Uterus (tissue), 4 donors: Measurements from ENCODE around the gene NEGR1. TPM values are rescaled to one million over a fixed set of nuclear protein-coding genes. Genes with fewer than 3 reads are reported as not detected.

Source experiments
- DNase-seq, 2 donors: peaks; one replicate each; pipeline ENCODE4 v3.0.0-alpha.2; 2019 to 2020
- H3K27ac ChIP-seq, 2 donors: fragments of 200-600 bp; sonication (generic); 1 replicate in 1 of 2; 2 replicates in 1 of 2; pipeline ENCODE4 v1.5.1; 2016 to 2018
- H3K27me3 ChIP-seq, 2 donors: fragments of 200-600 bp; sonication (generic); one replicate each; pipeline ENCODE4 v1.5.1; 2018 to 2019; ENCODE audit warnings: control low read depth in 1 of 2
- H3K36me3 ChIP-seq, 2 donors: fragments of 200-600 bp; sonication (generic); one replicate each; pipeline ENCODE4 v1.5.1; 2019; ENCODE audit warnings: control low read depth in 1 of 2
- H3K4me1 ChIP-seq, 2 donors: fragments of 200-600 bp; sonication (generic); one replicate each; pipeline ENCODE4 v1.5.1; 2018 to 2019; ENCODE audit warnings: control low read depth in 1 of 2
- H3K4me3 ChIP-seq, 2 donors: fragments of 200-600 bp; sonication (generic); 1 replicate in 1 of 2; 2 replicates in 1 of 2; pipeline ENCODE4 v1.5.1; 2018 to 2019; ENCODE audit warnings: mild to moderate bottlenecking in 1 of 2
- H3K9me3 ChIP-seq, 2 donors: fragments of 200-600 bp; sonication (generic); one replicate each; pipeline ENCODE4 v1.5.1; 2019; ENCODE audit warnings: control low read depth in 1 of 2
- POLR2A ChIP-seq, 2 donors: fragments of 450-650 bp; IDR thresholded peaks; one replicate each; pipeline ENCODE4 v1.6.1; 2016; ENCODE audit warnings: antibody characterized with exemption in 2 of 2, mild to moderate bottlenecking in 1 of 2, moderate library complexity in 1 of 2
- intact Hi-C: fragments of 100-400 bp; cut with DNase I; formaldehyde crosslinking; loops from one replicate; pipeline ENCODE4 v1.15.1; 2023; ENCODE audit warnings: low total_unique reads
- total RNA-seq, 4 donors: library from RNA; depleted of rRNA in 3 of 4; stranded (reverse); fragments of >200 nt in 3 of 4; gene quantifications; one replicate each; pipeline versions ENCODE4 v1.1.0 to v1.2.4, GENCODE V29; 2014 to 2023
- TF ChIP-seq, protein P1 (sequence below), 4 experiments: fragments of 200-600 bp in 2 of 4; fragments of 450-650 bp in 2 of 4; sonication (generic) in 2 of 4; IDR thresholded peaks; one replicate each; pipeline ENCODE4 v1.5.1; 2016 to 2019; ENCODE audit warnings: antibody characterized with exemption in 4 of 4, mild to moderate bottlenecking in 2 of 4, moderate library complexity in 1 of 4
- donor health status: DM: yes; HTN: yes; CAD: no.

NEGR1 gene
- total RNA-seq, 4 donors from 2014 or later = 6.7 to 42.9 (median 33.3) TPM

GRCh38 chr1:71424536-71424935, 857.8 kb downstream of the NEGR1 start:
- intact Hi-C loops = no loop called here
- H3K27ac ChIP-seq = no peak overlapping the region
- TF ChIP-seq, protein P1, sequence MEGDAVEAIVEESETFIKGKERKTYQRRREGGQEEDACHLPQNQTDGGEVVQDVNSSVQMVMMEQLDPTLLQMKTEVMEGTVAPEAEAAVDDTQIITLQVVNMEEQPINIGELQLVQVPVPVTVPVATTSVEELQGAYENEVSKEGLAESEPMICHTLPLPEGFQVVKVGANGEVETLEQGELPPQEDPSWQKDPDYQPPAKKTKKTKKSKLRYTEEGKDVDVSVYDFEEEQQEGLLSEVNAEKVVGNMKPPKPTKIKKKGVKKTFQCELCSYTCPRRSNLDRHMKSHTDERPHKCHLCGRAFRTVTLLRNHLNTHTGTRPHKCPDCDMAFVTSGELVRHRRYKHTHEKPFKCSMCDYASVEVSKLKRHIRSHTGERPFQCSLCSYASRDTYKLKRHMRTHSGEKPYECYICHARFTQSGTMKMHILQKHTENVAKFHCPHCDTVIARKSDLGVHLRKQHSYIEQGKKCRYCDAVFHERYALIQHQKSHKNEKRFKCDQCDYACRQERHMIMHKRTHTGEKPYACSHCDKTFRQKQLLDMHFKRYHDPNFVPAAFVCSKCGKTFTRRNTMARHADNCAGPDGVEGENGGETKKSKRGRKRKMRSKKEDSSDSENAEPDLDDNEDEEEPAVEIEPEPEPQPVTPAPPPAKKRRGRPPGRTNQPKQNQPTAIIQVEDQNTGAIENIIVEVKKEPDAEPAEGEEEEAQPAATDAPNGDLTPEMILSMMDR (IDR thresholded peaks at IDR 0.05) = no peak
- no peak for TF ChIP-seq POLR2A (IDR thresholded peaks at IDR 0.05)

GRCh38 chr1:71422221-71422620, 860.1 kb downstream of the NEGR1 start:
- no peaks in the 10 kb centered on the region for H3K36me3 ChIP-seq
- H3K27me3 ChIP-seq = no peaks in the 10 kb centered on the region
- DNase-seq = no peak
- TF ChIP-seq, protein P1 (IDR thresholded peaks at IDR 0.05) = no peak
- TF ChIP-seq POLR2A (IDR thresholded peaks at IDR 0.05) = no peak
- H3K9me3 ChIP-seq = no peaks in the 10 kb centered on the region
- no peak overlapping the region for H3K27ac ChIP-seq
- H3K4me3 ChIP-seq = no peak overlapping the region
- no peaks in the 10 kb centered on the region for H3K4me1 ChIP-seq
- intact Hi-C loops = no loop called here

More at GRCh38 chr1:71424536-71424935, 857.8 kb downstream of the NEGR1 start:
- Histone ChIP-seq H3K27me3 (no peaks in the 10 kb centered on the region), H3K4me3 (no peak overlapping the region), H3K4me1 (no peaks in the 10 kb centered on the region), H3K36me3 (no peaks in the 10 kb centered on the region), H3K9me3 (no peaks in the 10 kb centered on the region)
- no peak for DNase-seq

- Histone ChIP-seq H3K9me3 (no peaks in the 10 kb centered on the region), H3K4me1 (no peaks in the 10 kb centered on the region), H3K27me3 (no peaks in the 10 kb centered on the region), H3K27ac (no peak overlapping the region), H3K4me3 (no peak overlapping the region), H3K36me3 (no peaks in the 10 kb centered on the region)
- TF ChIP-seq, protein P1 (IDR thresholded peaks at IDR 0.05) = no peak
- TF ChIP-seq POLR2A (IDR thresholded peaks at IDR 0.05) = no peak
- DNase-seq = no peak
- intact Hi-C loops = no loop called here
Observed at GRCh38 chr1:71417421-71417820, 864.9 kb downstream of the NEGR1 start.

- Histone ChIP-seq H3K9me3 (no peaks in the 10 kb centered on the region), H3K27me3 (no peaks in the 10 kb centered on the region), H3K27ac (no peak overlapping the region), H3K36me3 (no peaks in the 10 kb centered on the region), H3K4me3 (no peak overlapping the region), H3K4me1 (no peaks in the 10 kb centered on the region)
- intact Hi-C loops = no loop called here
- TF ChIP-seq, protein P1 (IDR thresholded peaks at IDR 0.05) = no peak
- no peak for TF ChIP-seq POLR2A (IDR thresholded peaks at IDR 0.05)
- no peak for DNase-seq
Observed at GRCh38 chr1:71414179-71414578, 868.2 kb downstream of the NEGR1 start.

DNA sequence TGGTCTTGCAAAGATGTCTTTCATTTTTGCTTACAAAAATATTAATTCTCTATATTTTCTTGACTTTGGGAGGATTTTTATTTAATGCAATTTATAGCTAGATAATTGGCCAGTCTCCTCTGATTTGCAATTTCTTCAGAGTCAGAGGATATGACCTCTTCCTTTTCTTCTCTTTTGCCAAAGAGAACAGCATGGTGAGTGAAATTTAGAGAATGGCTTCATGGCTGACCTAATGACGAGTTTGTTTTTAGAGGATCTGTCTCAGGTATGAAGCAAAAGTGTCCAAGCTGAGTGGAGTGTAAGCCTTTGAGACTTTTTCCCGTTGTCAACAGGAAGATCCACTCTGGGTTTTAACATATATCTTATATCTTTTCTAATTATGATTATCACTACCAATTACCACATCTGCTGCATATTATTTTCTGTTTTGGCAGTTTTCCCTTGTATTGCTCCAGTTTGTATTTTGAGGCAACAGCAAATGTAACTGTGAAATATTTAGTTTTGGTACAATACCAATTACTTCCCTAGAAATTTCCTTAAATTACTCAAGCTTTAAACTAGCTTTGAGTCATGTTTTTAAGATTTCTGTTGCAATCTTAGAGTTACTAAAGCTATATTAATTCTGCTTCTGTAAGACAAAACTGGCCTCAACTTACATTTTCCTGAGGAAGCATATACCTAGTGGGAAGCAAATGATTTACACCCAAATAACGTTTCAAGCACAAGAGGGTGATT, 868.7 kb downstream of the NEGR1 start:
- Histone ChIP-seq H3K9me3 (no peaks in the 10 kb centered on the region), H3K4me3 (no peak overlapping the region), H3K4me1 (no peaks in the 10 kb centered on the region), H3K36me3 (no peaks in the 10 kb centered on the region), H3K27me3 (no peaks in the 10 kb centered on the region), H3K27ac (no peak overlapping the region)
- TF ChIP-seq, protein P1 (IDR thresholded peaks at IDR 0.05) = no peak
- TF ChIP-seq POLR2A (IDR thresholded peaks at IDR 0.05) = no peak
- DNase-seq = no peak
- intact Hi-C loops = no loop called here
